Pulmonary artery endothelial cell (primary cell): ENCODE data around the gene ERF. TPM values are rescaled to one million over a fixed set of nuclear protein-coding genes. Genes with fewer than 3 reads are reported as not detected.
A peak's percentile ranks its signal among the peaks of the same experiment; 100 is the strongest.

Experiments
- DNase-seq: peaks from one replicate; pipeline ENCODE4 v3.0.0-alpha.2; 2011; ENCODE audit warnings: low read depth, low spot score
- total RNA-seq: library from RNA; depleted of rRNA; stranded (reverse); fragments of >200 nt; gene quantifications from 2 replicates; pipeline ENCODE4 v1.2.3, GENCODE V29; 2014

ERF gene
- total RNA-seq = 22.6 and 27.3 TPM in 2 replicates

DNA sequence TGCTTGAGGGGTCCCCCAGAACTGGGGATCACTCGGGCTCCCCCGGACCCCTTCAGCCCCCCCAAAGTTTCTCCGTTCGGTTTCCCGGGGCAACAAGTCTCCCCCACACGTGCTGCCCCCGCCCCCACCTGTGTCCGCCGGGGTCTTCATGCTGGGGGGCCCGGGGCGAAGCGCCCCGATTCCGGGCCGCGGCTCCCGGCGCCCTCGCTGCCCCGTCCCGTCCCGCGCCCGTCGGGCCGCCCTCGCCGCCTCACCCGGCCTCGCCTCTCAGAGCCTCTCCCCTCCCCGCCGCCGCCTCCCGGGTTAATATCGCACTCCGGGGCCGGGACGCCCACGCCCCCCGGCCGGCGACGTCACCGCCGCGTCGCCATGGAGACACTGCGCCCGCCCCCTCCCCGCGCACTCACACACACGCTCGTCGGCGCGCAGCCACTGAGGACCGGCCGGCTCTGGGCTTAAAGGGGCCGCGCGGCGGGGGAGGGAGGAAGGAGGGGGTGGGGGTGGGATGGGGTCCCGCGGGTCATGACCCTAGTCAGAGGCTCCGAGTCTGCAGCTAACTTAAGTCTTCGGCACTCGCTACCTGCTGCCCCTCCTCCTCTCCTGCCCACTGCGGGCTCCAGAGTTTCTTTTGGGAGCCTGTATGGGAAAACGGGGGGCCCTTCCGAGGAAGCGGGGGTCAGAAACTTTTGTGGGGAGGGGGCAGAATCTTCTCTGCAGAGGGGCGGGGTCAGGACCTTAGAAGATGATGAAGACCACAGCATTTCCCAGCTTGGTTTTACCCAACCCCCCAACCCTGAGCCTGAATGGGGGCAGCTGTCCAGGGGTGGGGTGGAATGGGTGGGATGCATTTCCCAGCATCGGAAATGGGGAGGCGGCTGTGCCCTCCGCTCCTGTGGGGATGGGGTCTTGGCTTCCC lies at the start of gene ERF:
Gene ERF (minus strand): TSS at position 279 of the 916 bp plus-strand sequence. CDS start 129 bp downstream, at position 150.
- DNase-seq = peak; percentile 57

DNA sequence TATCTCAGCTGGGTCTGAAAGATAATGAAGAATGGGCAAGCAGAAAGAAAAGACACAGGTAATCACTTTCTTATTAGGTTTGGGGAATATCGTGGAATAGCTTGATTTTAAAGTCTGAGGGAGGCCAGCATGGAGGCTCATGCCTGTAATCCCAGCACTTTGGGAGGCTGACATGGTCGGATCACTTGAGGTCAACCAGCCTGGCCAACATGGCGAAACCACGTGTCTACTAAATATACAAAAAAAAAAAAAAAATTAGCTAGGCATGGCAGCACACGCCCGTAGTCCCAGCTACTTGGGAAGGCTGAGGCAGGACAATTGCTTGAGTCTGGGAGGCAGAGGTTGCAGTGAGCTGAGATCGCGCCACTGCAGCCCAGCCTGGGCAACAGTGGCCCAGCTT lies 48.9 kb upstream of the ERF start:
- no peak for DNase-seq

- DNase-seq = no peak
Measured at GRCh38 chr19:42303101-42303464, 48.2 kb upstream of the ERF start.

GRCh38 chr19:42301646-42302203 lies 46.8 kb upstream of the ERF start, which contains the start of gene PRR19:
Gene PRR19 (plus strand): TSS chr19:42302132. CDS start chr19:42309585, 7,453 bp downstream.
- DNase-seq = no peak

- DNase-seq = no peak
Measured at GRCh38 chr19:42297039-42297438, 42.1 kb upstream of the ERF start.

DNA sequence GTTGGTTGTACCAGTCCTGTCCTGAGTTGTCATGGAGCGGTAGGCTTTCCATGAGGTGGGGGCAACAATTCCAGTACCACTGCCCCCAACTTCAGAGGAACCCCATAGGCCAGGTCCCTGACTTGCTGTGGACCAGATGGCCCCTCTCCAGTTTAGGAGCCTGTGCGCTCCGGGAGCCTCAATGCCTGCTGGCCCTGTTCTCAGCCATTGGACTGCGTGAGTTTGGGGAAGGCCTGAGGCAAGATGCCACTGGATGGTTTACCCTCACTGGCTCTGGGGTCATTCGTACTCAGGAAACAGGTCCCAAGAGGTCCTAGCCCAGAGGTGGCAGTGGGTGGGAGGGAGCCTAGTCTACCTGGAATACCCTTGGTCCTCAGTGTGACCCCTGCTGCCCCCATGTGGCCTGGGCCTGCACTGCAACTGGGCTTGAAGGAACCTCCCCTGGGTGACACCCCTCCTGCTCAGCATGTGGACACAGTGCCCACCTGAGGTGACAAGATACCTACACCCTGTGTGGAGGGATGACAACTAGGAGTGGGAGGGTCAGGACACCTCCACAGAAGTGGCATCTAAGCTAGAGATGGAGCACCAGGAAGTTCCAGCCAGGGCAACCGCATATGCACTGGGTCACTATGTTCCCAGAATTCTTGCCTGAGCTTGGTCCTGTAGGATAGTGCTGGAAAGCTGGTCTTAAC lies 41.0 kb upstream of the ERF start:
- DNase-seq = no peak

- DNase-seq = no peak
Measured at GRCh38 chr19:42295342-42295741, 40.4 kb upstream of the ERF start.

DNA sequence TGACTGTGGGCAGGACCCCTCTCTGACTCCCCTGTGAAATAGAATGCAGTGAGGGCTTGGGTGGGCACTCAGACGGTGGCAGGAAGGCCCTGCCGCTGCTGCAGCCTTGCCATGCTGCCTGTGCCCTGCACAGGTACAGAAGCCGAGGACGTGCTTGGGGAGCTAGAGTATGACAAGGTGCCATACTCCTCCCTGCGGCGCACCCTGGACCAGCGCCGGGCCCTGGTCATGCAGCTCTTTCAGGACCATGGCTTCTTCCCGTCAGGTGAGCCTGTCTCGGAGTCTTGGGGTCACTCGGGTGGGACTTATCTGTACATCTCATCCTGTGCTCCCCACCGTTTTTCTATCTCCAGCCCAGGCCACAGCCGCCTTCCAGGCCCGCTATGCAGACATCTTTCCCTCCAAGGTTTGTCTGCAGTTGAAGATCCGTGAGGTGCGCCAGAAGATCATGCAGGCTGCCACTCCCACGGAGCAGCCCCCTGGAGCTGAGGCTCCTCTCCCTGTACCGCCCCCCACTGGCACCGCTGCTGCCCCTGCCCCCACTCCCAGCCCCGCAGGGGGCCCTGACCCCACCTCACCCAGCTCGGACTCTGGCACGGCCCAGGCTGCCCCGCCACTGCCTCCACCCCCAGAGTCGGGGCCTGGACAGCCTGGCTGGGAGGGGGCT lies 39.7 kb upstream of the ERF start:
- DNase-seq = no peak

DNA sequence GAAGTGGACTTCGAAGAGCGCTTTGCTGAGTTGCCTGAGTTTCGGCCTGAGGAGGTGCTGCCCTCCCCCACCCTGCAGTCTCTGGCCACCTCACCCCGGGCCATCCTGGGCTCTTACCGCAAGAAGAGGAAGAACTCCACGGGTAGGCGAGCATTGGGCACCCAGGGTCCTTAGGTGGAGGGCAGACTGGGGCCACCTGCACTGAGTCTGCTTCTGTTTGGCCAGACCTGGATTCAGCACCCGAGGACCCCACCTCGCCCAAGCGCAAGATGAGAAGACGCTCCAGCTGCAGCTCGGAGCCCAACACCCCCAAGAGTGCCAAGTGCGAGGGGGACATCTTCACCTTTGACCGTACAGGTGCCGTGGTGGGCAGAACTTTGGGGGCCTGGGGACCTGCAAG lies 39.0 kb upstream of the ERF start:
- DNase-seq = no peak

DNA sequence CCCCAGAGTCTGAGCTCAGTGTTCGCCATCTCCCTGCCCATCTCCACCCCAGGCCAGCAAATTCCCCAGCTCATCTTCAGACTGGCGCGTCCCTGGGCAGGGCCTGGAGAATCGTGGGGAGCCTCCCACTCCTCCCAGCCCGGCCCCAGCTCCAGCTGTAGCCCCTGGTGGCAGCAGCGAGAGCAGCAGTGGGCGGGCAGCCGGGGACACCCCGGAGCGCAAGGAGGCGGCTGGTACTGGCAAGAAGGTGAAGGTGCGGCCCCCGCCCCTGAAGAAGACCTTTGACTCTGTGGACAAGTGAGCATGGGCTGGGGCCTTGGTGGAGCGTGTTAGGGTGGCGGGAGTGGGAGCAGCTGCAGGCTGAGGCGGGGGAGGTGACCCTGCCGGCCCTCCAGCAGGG lies 38.6 kb upstream of the ERF start:
- DNase-seq = no peak

DNA sequence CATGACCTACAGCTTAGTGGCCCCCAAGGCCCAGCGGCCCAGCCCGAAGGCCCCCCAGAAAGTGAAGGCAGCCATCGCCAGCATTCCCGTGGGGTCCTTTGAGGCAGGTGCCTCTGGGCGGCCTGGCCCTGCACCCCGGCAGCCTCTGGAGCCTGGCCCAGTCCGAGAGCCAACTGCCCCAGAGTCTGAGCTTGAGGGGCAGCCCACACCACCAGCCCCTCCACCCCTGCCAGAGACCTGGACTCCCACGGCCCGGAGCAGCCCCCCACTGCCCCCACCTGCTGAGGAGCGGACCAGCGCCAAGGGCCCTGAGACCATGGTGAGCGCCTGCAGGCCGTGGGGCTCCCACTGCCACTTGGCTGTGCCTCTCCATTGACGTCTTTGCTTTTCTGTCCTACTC lies 38.0 kb upstream of the ERF start:
- DNase-seq = no peak

GRCh38 chr19:42292042-42292960 lies 37.4 kb upstream of the ERF start:
- no peak for DNase-seq

DNA sequence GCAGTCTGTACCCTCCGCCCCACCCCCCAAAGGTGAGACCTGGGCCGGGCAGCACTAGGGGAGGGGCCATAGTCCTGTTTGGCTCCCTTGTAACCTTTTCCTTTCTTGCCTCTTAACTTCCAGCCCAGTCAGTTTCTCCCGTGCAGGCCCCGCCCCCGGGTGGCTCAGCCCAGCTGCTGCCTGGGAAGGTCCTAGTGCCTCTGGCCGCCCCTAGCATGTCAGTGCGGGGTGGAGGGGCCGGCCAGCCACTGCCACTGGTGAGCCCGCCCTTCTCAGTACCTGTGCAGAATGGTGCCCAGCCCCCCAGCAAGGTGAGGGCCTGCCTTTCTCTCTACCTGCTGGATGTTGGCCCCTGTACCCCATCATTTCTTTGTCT lies 36.5 kb upstream of the ERF start:
- DNase-seq = no peak

GRCh38 chr19:42290523-42291434 lies 35.9 kb upstream of the ERF start:
- no peak for DNase-seq

DNA sequence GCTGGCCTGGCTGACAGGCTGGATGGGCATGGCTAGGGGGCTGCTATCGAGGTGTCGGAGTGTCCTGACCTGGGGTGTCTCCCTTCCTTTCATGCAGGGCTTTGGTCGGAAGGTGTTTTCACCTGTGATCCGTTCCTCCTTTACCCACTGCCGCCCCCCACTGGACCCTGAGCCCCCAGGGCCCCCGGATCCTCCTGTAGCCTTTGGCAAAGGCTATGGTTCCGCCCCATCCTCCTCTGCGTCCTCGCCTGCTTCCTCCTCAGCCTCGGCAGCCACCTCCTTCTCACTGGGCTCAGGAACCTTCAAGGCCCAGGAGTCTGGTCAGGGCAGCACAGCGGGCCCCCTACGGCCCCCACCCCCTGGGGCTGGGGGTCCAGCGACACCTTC lies 35.2 kb upstream of the ERF start:
- no peak for DNase-seq

- DNase-seq = no peak
Measured at GRCh38 chr19:42289556-42290041, 34.7 kb upstream of the ERF start.

DNA sequence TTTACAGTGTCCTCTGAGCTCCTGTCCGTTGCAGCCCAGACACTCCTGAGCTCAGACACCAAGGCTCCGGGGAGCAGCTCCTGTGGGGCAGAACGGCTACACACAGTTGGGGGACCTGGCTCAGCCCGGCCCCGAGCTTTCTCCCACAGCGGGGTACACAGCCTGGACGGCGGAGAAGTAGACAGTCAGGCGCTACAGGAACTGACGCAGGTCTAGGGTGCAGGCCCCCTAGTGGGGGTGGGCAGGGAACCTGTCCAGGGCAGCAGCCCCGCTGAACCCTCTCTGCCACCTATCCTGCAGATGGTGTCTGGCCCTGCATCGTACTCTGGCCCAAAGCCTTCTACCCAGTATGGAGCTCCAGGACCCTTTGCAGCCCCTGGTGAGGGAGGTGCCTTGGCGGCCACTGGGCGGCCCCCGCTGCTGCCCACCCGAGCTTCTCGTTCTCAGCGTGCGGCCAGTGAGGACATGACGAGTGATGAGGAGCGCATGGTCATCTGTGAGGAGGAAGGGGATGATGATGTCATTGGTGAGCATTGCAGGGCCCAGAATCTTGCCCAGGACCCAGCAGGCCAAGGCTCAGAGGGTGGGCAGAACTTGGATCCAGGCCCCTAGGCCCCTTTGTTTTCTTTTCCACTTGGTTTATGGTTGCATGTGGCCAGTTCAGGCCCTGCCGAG lies 34.1 kb upstream of the ERF start:
- no peak for DNase-seq

DNA sequence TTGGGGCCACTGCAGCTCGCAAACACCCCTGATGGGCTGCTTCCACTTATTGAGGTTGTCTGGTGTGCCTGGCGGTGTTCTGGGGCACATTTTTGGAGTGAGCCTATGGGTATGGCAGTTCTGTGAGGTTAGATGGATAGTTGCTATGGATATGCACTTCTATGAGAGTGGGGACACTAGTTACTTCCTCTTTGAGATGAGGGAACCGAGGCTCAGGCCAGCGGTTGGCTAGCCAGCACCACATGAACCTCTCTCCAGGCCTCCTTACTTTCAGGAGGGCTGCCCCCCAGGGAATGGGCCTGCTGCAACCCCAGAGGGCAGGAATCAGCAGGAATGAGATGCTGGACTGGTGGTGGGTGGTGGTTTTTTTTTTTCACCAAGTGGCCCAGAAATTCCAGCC lies 33.5 kb upstream of the ERF start:
- DNase-seq = no peak

DNA sequence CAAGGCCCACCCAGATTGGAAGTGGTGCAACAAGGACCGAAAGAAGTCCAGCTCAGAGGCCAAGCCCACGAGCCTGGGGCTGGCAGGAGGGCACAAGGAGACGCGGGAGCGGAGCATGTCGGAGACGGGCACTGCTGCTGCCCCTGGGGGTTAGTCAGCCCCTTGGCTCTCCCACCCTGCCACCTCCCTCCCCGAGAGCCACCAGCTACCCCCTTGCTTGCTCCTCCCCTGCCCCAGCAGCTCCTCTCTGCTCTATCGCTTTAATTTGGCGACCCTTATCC lies 32.8 kb upstream of the ERF start:
- no peak for DNase-seq
